Parathyroid adenoma (tissue), 2 donors: Measurements from ENCODE around the gene CFAP20DC.

ENCODE experiments used
- H2AFZ ChIP-seq: fragments of 300-600 bp; sonication (generic); one replicate; pipeline ENCODE4 v1.7.0; 2017; ENCODE audit warnings: antibody characterized with exemption, mild to moderate bottlenecking
- H3K27ac ChIP-seq: fragments of 300-600 bp; sonication (generic); one replicate; pipeline ENCODE4 v1.7.0; 2017
- H3K27me3 ChIP-seq: fragments of 300-600 bp; sonication (generic); one replicate; pipeline ENCODE4 v1.7.0; 2017; ENCODE audit warnings: low read length; ENCODE audit not compliant: control insufficient read depth, insufficient read depth
- H3K36me3 ChIP-seq: fragments of 300-600 bp; sonication (generic); one replicate; pipeline ENCODE4 v1.7.0; 2017; ENCODE audit warnings: low read length; ENCODE audit not compliant: control insufficient read depth, insufficient read depth
- H3K4me1 ChIP-seq: fragments of 300-600 bp; sonication (generic); one replicate; pipeline ENCODE4 v1.7.0; 2017; ENCODE audit warnings: control low read depth
- H3K4me2 ChIP-seq: fragments of 300-600 bp; sonication (generic); one replicate; pipeline ENCODE4 v1.7.0; 2017; ENCODE audit warnings: low read length
- H3K4me3 ChIP-seq: fragments of 300-600 bp; sonication (generic); one replicate; pipeline ENCODE4 v1.7.0; 2017; ENCODE audit warnings: low read depth, low read length
- H3K79me2 ChIP-seq: fragments of 300-600 bp; sonication (generic); one replicate; pipeline ENCODE4 v1.7.0; 2017; ENCODE audit warnings: control low read depth
- H3K9ac ChIP-seq: fragments of 300-600 bp; sonication (generic); one replicate; pipeline ENCODE4 v1.7.0; 2017; ENCODE audit warnings: mild to moderate bottlenecking
- H3K9me3 ChIP-seq: fragments of 300-600 bp; sonication (generic); one replicate; pipeline ENCODE4 v1.7.0; 2017; ENCODE audit warnings: low read length; ENCODE audit not compliant: control insufficient read depth
- TF ChIP-seq, protein P1 (sequence below): fragments of 300-600 bp; sonication (generic); IDR thresholded peaks from one replicate; pipeline ENCODE4 v1.7.0; 2017; ENCODE audit warnings: antibody characterized with exemption, mild to moderate bottlenecking
- donor health status: primary hyperparathyroidism.

The CFAP20DC gene

DNA sequence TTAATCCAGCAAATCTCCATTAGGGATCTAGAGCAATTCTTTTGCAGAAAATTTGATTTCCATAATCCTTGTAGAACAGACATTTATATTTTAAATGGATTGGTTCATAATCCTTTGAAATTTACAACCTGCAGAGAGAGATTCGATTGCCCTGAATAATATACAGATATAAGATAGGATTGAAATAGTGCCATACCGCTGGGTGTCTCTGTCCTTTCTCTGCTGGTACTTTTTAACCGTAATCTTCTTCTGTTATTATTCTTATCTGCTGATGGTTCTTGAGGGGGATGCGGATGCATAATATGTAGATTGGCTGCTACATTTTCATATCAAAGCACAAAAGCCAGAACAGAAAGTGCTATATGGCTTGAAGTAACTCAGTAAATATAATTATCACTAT is 182.2 kb downstream of the CFAP20DC start:
- Histone ChIP-seq H3K79me2 (no peaks in the 10 kb centered on the region), H3K9ac (no peak overlapping the region), H3K36me3 (no peaks in the 10 kb centered on the region), H3K4me2 (no peak overlapping the region), H3K4me1 (no peaks in the 10 kb centered on the region), H3K4me3 (no peak overlapping the region), H3K9me3 (no peaks in the 10 kb centered on the region), H3K27me3 (no peaks in the 10 kb centered on the region), H2AFZ (no peak overlapping the region), H3K27ac (no peak overlapping the region)
- TF ChIP-seq, protein P1, sequence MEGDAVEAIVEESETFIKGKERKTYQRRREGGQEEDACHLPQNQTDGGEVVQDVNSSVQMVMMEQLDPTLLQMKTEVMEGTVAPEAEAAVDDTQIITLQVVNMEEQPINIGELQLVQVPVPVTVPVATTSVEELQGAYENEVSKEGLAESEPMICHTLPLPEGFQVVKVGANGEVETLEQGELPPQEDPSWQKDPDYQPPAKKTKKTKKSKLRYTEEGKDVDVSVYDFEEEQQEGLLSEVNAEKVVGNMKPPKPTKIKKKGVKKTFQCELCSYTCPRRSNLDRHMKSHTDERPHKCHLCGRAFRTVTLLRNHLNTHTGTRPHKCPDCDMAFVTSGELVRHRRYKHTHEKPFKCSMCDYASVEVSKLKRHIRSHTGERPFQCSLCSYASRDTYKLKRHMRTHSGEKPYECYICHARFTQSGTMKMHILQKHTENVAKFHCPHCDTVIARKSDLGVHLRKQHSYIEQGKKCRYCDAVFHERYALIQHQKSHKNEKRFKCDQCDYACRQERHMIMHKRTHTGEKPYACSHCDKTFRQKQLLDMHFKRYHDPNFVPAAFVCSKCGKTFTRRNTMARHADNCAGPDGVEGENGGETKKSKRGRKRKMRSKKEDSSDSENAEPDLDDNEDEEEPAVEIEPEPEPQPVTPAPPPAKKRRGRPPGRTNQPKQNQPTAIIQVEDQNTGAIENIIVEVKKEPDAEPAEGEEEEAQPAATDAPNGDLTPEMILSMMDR: no peak

DNA sequence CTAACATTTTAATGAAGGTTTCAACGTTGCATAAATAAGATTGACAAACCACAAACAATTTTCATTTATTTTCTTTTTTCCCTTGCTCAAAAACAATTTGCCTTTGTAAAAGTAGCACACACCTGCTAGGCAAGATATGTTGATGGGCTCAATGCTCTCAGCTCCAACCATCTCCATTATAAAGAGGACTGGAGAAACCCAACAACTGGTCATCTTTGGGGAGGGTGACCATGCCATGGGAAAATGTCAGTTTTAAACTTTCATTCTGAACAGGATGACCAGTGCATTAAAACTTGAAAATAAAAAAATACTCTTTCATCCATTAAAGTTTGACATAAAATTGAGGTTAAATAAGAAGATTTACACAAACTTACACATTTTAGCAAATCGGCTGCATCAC is 183.7 kb downstream of the CFAP20DC start:
- H3K79me2 ChIP-seq: no peaks in the 10 kb centered on the region
- H3K9ac ChIP-seq: no peak overlapping the region
- TF ChIP-seq, protein P1: no peak
- H3K27me3 ChIP-seq: no peaks in the 10 kb centered on the region
- no peaks in the 10 kb centered on the region for H3K4me1 ChIP-seq
- H3K4me2 ChIP-seq: no peak overlapping the region
- H3K36me3 ChIP-seq: no peaks in the 10 kb centered on the region
- no peak overlapping the region for H2AFZ ChIP-seq
- H3K27ac ChIP-seq: no peak overlapping the region
- H3K4me3 ChIP-seq: no peak overlapping the region
- H3K9me3 ChIP-seq: no peaks in the 10 kb centered on the region

DNA sequence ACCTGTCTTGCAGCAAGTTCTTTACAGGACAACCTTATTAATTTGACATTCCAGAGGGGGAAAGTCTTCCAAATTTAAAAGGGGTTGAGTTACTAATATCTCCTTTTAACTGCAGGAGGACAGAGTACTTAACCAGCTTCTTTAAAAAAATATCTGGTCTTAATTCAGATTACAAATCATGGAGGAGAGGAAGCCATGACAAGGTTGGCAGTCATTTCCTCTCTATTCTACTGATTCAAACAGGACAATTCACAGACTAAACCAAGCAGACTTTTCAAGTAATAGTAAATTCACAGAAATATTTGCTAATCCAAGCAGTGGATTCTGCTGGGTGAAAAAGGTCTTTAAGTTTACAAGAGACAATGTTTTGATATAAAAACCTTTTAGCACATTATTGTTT is 185.3 kb downstream of the CFAP20DC start:
- Histone ChIP-seq H3K27ac (no peak overlapping the region), H3K4me3 (no peak overlapping the region), H3K36me3 (no peaks in the 10 kb centered on the region), H3K4me2 (no peak overlapping the region), H3K9me3 (no peaks in the 10 kb centered on the region), H3K4me1 (no peaks in the 10 kb centered on the region), H2AFZ (no peak overlapping the region), H3K9ac (no peak overlapping the region), H3K79me2 (no peaks in the 10 kb centered on the region), H3K27me3 (no peaks in the 10 kb centered on the region)
- TF ChIP-seq, protein P1: no peak

DNA sequence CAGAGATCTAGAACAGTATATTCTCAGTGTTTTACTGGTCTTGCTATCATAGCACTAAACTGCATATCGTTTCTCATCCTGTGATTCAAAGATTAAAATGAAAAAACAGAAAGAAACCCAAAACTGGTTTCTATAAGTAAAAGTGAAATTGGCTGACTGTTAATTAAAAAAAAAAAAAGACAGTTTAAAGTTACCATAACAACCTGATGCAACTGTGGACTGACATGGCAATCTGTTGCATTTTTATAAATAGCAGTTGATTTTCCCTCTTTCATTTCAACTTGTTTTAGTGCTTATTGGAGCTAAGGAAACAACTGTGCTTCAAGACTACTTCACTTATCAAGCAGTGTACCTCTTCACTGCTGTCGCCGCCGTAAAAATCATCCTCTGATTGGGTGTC is 186.6 kb downstream of the CFAP20DC start:
- no peak overlapping the region for H2AFZ ChIP-seq
- no peaks in the 10 kb centered on the region for H3K27me3 ChIP-seq
- H3K36me3 ChIP-seq: no peaks in the 10 kb centered on the region
- no peak overlapping the region for H3K9ac ChIP-seq
- H3K4me3 ChIP-seq: no peak overlapping the region
- H3K27ac ChIP-seq: no peak overlapping the region
- H3K79me2 ChIP-seq: no peaks in the 10 kb centered on the region
- TF ChIP-seq, protein P1: no peak
- H3K4me2 ChIP-seq: no peak overlapping the region
- no peaks in the 10 kb centered on the region for H3K9me3 ChIP-seq
- H3K4me1 ChIP-seq: no peaks in the 10 kb centered on the region

DNA sequence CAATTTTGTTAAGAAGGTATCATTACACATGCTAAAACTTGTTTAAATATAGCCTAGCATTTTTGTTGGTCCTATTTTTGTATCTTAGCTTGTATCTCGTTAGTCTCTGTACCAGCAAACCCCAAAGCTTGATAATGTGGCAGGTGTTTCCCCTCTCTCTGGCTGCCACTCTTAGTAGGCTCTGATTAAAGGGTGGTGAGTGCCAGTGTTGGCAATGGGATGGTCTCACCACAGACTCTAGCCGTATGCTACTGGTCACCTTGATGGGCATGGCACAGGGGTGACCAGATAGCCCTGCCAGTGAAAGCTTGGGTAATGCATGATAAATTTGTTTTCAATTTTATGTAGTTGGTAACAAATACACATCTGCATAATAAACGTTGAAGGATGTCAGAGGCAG is 188.3 kb downstream of the CFAP20DC start:
- TF ChIP-seq, protein P1: no peak
- H3K79me2 ChIP-seq: no peaks in the 10 kb centered on the region
- no peaks in the 10 kb centered on the region for H3K36me3 ChIP-seq
- H3K4me3 ChIP-seq: no peak overlapping the region
- no peaks in the 10 kb centered on the region for H3K4me1 ChIP-seq
- no peaks in the 10 kb centered on the region for H3K9me3 ChIP-seq
- no peaks in the 10 kb centered on the region for H3K27me3 ChIP-seq
- H3K9ac ChIP-seq: no peak overlapping the region
- no peak overlapping the region for H3K4me2 ChIP-seq
- H3K27ac ChIP-seq: no peak overlapping the region
- H2AFZ ChIP-seq: no peak overlapping the region
